ENCODE measurements around the gene NAALADL2.

The NAALADL2 gene

GRCh38 chr3:175273573-175273972 lies 414.4 kb downstream of the NAALADL2 start:
- H3K9ac ChIP-seq (ENCODE audit: low read length), result no peak overlapping the region
- no peaks in the 10 kb centered on the region for H3K27me3 ChIP-seq (ENCODE audit: control insufficient read depth in 1 of 2, insufficient read depth in 2 of 2, low read length in 2 of 2)
- no peaks in the 10 kb centered on the region for H3K36me3 ChIP-seq (ENCODE audit: insufficient read depth, low read length)
- no peak overlapping the region for H3K27ac ChIP-seq (ENCODE audit: low read depth, low read length)
- H3K9me3 ChIP-seq (ENCODE audit: low read length), result no peaks in the 10 kb centered on the region
- no peaks in the 10 kb centered on the region for H3K4me1 ChIP-seq (ENCODE audit: insufficient read depth, low read length)
- H3K4me3 ChIP-seq (ENCODE audit: low read depth in 1 of 2, low read length in 2 of 2), result no peak overlapping the region

- H3K27me3 ChIP-seq (ENCODE audit: control insufficient read depth in 1 of 2, insufficient read depth in 2 of 2, low read length in 2 of 2), result no peaks in the 10 kb centered on the region
- H3K4me1 ChIP-seq (ENCODE audit: insufficient read depth, low read length), result no peaks in the 10 kb centered on the region
- H3K9ac ChIP-seq (ENCODE audit: low read length), result no peak overlapping the region
- H3K36me3 ChIP-seq (ENCODE audit: insufficient read depth, low read length), result no peaks in the 10 kb centered on the region
- no peak overlapping the region for H3K27ac ChIP-seq (ENCODE audit: low read depth, low read length)
- H3K4me3 ChIP-seq (ENCODE audit: low read depth in 1 of 2, low read length in 2 of 2), result no peak overlapping the region
- no peaks in the 10 kb centered on the region for H3K9me3 ChIP-seq (ENCODE audit: low read length)
Observed at GRCh38 chr3:175274056-175274455, 414.9 kb downstream of the NAALADL2 start.

- no peaks in the 10 kb centered on the region for H3K9me3 ChIP-seq (ENCODE audit: low read length)
- H3K4me3 ChIP-seq (ENCODE audit: low read depth in 1 of 2, low read length in 2 of 2), result no peak overlapping the region
- H3K9ac ChIP-seq (ENCODE audit: low read length), result no peak overlapping the region
- no peaks in the 10 kb centered on the region for H3K27me3 ChIP-seq (ENCODE audit: control insufficient read depth in 1 of 2, insufficient read depth in 2 of 2, low read length in 2 of 2)
- no peak overlapping the region for H3K27ac ChIP-seq (ENCODE audit: low read depth, low read length)
- no peaks in the 10 kb centered on the region for H3K36me3 ChIP-seq (ENCODE audit: insufficient read depth, low read length)
- H3K4me1 ChIP-seq (ENCODE audit: insufficient read depth, low read length), result no peaks in the 10 kb centered on the region
Observed at GRCh38 chr3:175274474-175275218, 415.5 kb downstream of the NAALADL2 start.

GRCh38 chr3:175278680-175279079 lies 419.5 kb downstream of the NAALADL2 start:
- no peak overlapping the region for H3K27ac ChIP-seq (ENCODE audit: low read depth, low read length)
- H3K9ac ChIP-seq (ENCODE audit: low read length), result no peak overlapping the region
- no peaks in the 10 kb centered on the region for H3K27me3 ChIP-seq (ENCODE audit: control insufficient read depth in 1 of 2, insufficient read depth in 2 of 2, low read length in 2 of 2)
- no peaks in the 10 kb centered on the region for H3K4me1 ChIP-seq (ENCODE audit: insufficient read depth, low read length)
- H3K4me3 ChIP-seq (ENCODE audit: low read depth in 1 of 2, low read length in 2 of 2), result no peak overlapping the region
- H3K9me3 ChIP-seq (ENCODE audit: low read length), result no peaks in the 10 kb centered on the region
- no peaks in the 10 kb centered on the region for H3K36me3 ChIP-seq (ENCODE audit: insufficient read depth, low read length)

- Histone ChIP-seq H3K4me3 (ENCODE audit: low read depth in 1 of 2, low read length in 2 of 2) (no peak overlapping the region), H3K27ac (ENCODE audit: low read depth, low read length) (no peak overlapping the region), H3K4me1 (ENCODE audit: insufficient read depth, low read length) (no peaks in the 10 kb centered on the region), H3K36me3 (ENCODE audit: insufficient read depth, low read length) (no peaks in the 10 kb centered on the region), H3K27me3 (ENCODE audit: control insufficient read depth in 1 of 2, insufficient read depth in 2 of 2, low read length in 2 of 2) (no peaks in the 10 kb centered on the region), H3K9me3 (ENCODE audit: low read length) (no peaks in the 10 kb centered on the region), H3K9ac (ENCODE audit: low read length) (no peak overlapping the region)
Observed at GRCh38 chr3:175279457-175279856, 420.3 kb downstream of the NAALADL2 start.

- Histone ChIP-seq H3K36me3 (ENCODE audit: insufficient read depth, low read length) (no peaks in the 10 kb centered on the region), H3K9me3 (ENCODE audit: low read length) (no peaks in the 10 kb centered on the region), H3K27ac (ENCODE audit: low read depth, low read length) (no peak overlapping the region), H3K4me1 (ENCODE audit: insufficient read depth, low read length) (no peaks in the 10 kb centered on the region), H3K27me3 (ENCODE audit: control insufficient read depth in 1 of 2, insufficient read depth in 2 of 2, low read length in 2 of 2) (no peaks in the 10 kb centered on the region), H3K9ac (ENCODE audit: low read length) (no peak overlapping the region), H3K4me3 (ENCODE audit: low read depth in 1 of 2, low read length in 2 of 2) (no peak overlapping the region)
Observed at GRCh38 chr3:175279911-175280310, 420.8 kb downstream of the NAALADL2 start.

- no peaks in the 10 kb centered on the region for H3K27me3 ChIP-seq (ENCODE audit: control insufficient read depth in 1 of 2, insufficient read depth in 2 of 2, low read length in 2 of 2)
- no peaks in the 10 kb centered on the region for H3K4me1 ChIP-seq (ENCODE audit: insufficient read depth, low read length)
- no peaks in the 10 kb centered on the region for H3K36me3 ChIP-seq (ENCODE audit: insufficient read depth, low read length)
- no peak overlapping the region for H3K9ac ChIP-seq (ENCODE audit: low read length)
- no peak overlapping the region for H3K27ac ChIP-seq (ENCODE audit: low read depth, low read length)
- no peak overlapping the region for H3K4me3 ChIP-seq (ENCODE audit: low read depth in 1 of 2, low read length in 2 of 2)
- no peaks in the 10 kb centered on the region for H3K9me3 ChIP-seq (ENCODE audit: low read length)
Observed at GRCh38 chr3:175287361-175287963, 428.3 kb downstream of the NAALADL2 start.

GRCh38 chr3:175288621-175289020 lies 429.5 kb downstream of the NAALADL2 start:
- H3K36me3 ChIP-seq (ENCODE audit: insufficient read depth, low read length), result no peaks in the 10 kb centered on the region
- no peaks in the 10 kb centered on the region for H3K4me1 ChIP-seq (ENCODE audit: insufficient read depth, low read length)
- no peak overlapping the region for H3K27ac ChIP-seq (ENCODE audit: low read depth, low read length)
- H3K9me3 ChIP-seq (ENCODE audit: low read length), result no peaks in the 10 kb centered on the region
- no peaks in the 10 kb centered on the region for H3K27me3 ChIP-seq (ENCODE audit: control insufficient read depth in 1 of 2, insufficient read depth in 2 of 2, low read length in 2 of 2)
- no peak overlapping the region for H3K9ac ChIP-seq (ENCODE audit: low read length)
- no peak overlapping the region for H3K4me3 ChIP-seq (ENCODE audit: low read depth in 1 of 2, low read length in 2 of 2)

- no peaks in the 10 kb centered on the region for H3K27me3 ChIP-seq (ENCODE audit: control insufficient read depth in 1 of 2, insufficient read depth in 2 of 2, low read length in 2 of 2)
- no peak overlapping the region for H3K9ac ChIP-seq (ENCODE audit: low read length)
- H3K27ac ChIP-seq (ENCODE audit: low read depth, low read length), result no peak overlapping the region
- H3K4me3 ChIP-seq (ENCODE audit: low read depth in 1 of 2, low read length in 2 of 2), result no peak overlapping the region
- H3K36me3 ChIP-seq (ENCODE audit: insufficient read depth, low read length), result no peaks in the 10 kb centered on the region
- no peaks in the 10 kb centered on the region for H3K9me3 ChIP-seq (ENCODE audit: low read length)
- H3K4me1 ChIP-seq (ENCODE audit: insufficient read depth, low read length), result no peaks in the 10 kb centered on the region
Observed at GRCh38 chr3:175294793-175295192, 435.7 kb downstream of the NAALADL2 start.

- no peaks in the 10 kb centered on the region for H3K9me3 ChIP-seq (ENCODE audit: low read length)
- H3K9ac ChIP-seq (ENCODE audit: low read length), result no peak overlapping the region
- no peak overlapping the region for H3K4me3 ChIP-seq (ENCODE audit: low read depth in 1 of 2, low read length in 2 of 2)
- no peak overlapping the region for H3K27ac ChIP-seq (ENCODE audit: low read depth, low read length)
- H3K27me3 ChIP-seq (ENCODE audit: control insufficient read depth in 1 of 2, insufficient read depth in 2 of 2, low read length in 2 of 2), result no peaks in the 10 kb centered on the region
- no peaks in the 10 kb centered on the region for H3K4me1 ChIP-seq (ENCODE audit: insufficient read depth, low read length)
- H3K36me3 ChIP-seq (ENCODE audit: insufficient read depth, low read length), result no peaks in the 10 kb centered on the region
Observed at GRCh38 chr3:175295248-175296130, 436.4 kb downstream of the NAALADL2 start.

GRCh38 chr3:175297216-175297615 lies 438.1 kb downstream of the NAALADL2 start:
- Histone ChIP-seq H3K36me3 (ENCODE audit: insufficient read depth, low read length) (no peaks in the 10 kb centered on the region), H3K9ac (ENCODE audit: low read length) (no peak overlapping the region), H3K27me3 (ENCODE audit: control insufficient read depth in 1 of 2, insufficient read depth in 2 of 2, low read length in 2 of 2) (no peaks in the 10 kb centered on the region), H3K4me1 (ENCODE audit: insufficient read depth, low read length) (no peaks in the 10 kb centered on the region), H3K9me3 (ENCODE audit: low read length) (no peaks in the 10 kb centered on the region), H3K4me3 (ENCODE audit: low read depth in 1 of 2, low read length in 2 of 2) (no peak overlapping the region), H3K27ac (ENCODE audit: low read depth, low read length) (no peak overlapping the region)

Data from muscle layer of colon (tissue), 2 donors.